ENCODE data around the gene IGFN1.
A peak's percentile ranks its signal among the peaks of the same experiment; 100 is the strongest.

The IGFN1 gene

GRCh38 chr1:201184307-201185122 is 6.1 kb upstream of the IGFN1 start:
- TF ChIP-seq CTCF (IDR thresholded peaks at IDR 0.05; ENCODE audit: low read length, missing control alignments): peak; percentile 74
- H3K4me3 ChIP-seq (replicated peaks; ENCODE audit: low read depth, low read length): no peak overlapping the region
- peak; percentile 68 for DNase-seq (ENCODE audit: low read depth)

GRCh38 chr1:201185123-201185453 is 5.5 kb upstream of the IGFN1 start:
- DNase-seq (ENCODE audit: low read depth): no peak
- no peak overlapping the region for H3K4me3 ChIP-seq (replicated peaks; ENCODE audit: low read depth, low read length)
- TF ChIP-seq CTCF (IDR thresholded peaks at IDR 0.05; ENCODE audit: low read length, missing control alignments): no peak

GRCh38 chr1:201185527-201186128 is 5.0 kb upstream of the IGFN1 start:
- no peak for TF ChIP-seq CTCF (IDR thresholded peaks at IDR 0.05; ENCODE audit: low read length, missing control alignments)
- H3K4me3 ChIP-seq (replicated peaks; ENCODE audit: low read depth, low read length): no peak overlapping the region
- DNase-seq (ENCODE audit: low read depth): no peak

- no peak for DNase-seq (ENCODE audit: low read depth)
- H3K4me3 ChIP-seq (replicated peaks; ENCODE audit: low read depth, low read length): no peak overlapping the region
- no peak for TF ChIP-seq CTCF (IDR thresholded peaks at IDR 0.05; ENCODE audit: low read length, missing control alignments)
These were observed 4.4 kb upstream of the IGFN1 start for GRCh38 chr1:201186192-201186591.

GRCh38 chr1:201189085-201189484 is 1.5 kb upstream of the IGFN1 start:
- TF ChIP-seq CTCF (IDR thresholded peaks at IDR 0.05; ENCODE audit: low read length, missing control alignments): no peak
- no peak overlapping the region for H3K4me3 ChIP-seq (replicated peaks; ENCODE audit: low read depth, low read length)

GRCh38 chr1:201190005-201190404 is 619 bp upstream of the IGFN1 start:
- no peak overlapping the region for H3K4me3 ChIP-seq (replicated peaks; ENCODE audit: low read depth, low read length)
- no peak for TF ChIP-seq CTCF (IDR thresholded peaks at IDR 0.05; ENCODE audit: low read length, missing control alignments)
- DNase-seq (ENCODE audit: low read depth): no peak

More at GRCh38 chr1:201189085-201189484, 1.5 kb upstream of the IGFN1 start:
- no peak for DNase-seq (ENCODE audit: low read depth)
